ENCODE data around the gene CXCL14. TPM values are rescaled to one million over a fixed set of nuclear protein-coding genes. Genes with fewer than 3 reads are reported as not detected.

CXCL14 gene
- total and polyA plus RNA-seq, 2 donors from 2014 or later = 104 to 414 TPM

GRCh38 chr5:135565266-135565665 lies 13.5 kb downstream of the CXCL14 start:
- Histone ChIP-seq H3K36me3 (ENCODE audit: control insufficient read depth in 2 of 3, insufficient read depth in 3 of 3, low read length in 3 of 3) (no peaks in the 10 kb centered on the region), H3K4me1 (ENCODE audit: control insufficient read depth in 2 of 3, insufficient read depth in 2 of 3, low read depth in 1 of 3, low read length in 3 of 3) (peaks cover 2 to 25% (median 19%) of the 10 kb centered on the region in 3 donors), H3K27ac (ENCODE audit: low read depth in 2 of 2, low read length in 2 of 2) (no peak overlapping the region), H3K9ac (ENCODE audit: low read length in 3 of 3) (no peak overlapping the region), H3K27me3 (ENCODE audit: control insufficient read depth, insufficient read depth, low read length) (no peaks in the 10 kb centered on the region), H3K9me3 (ENCODE audit: control insufficient read depth in 2 of 3, insufficient read depth in 1 of 3, low read length in 3 of 3) (no peaks in the 10 kb centered on the region), H3K4me3 (ENCODE audit: low read length in 3 of 3) (no peak overlapping the region)
- TF ChIP-seq CTCF (IDR thresholded peaks at IDR 0.05; ENCODE audit: borderline replicate concordance, extremely low read depth, insufficient read depth) = no peak
- intact Hi-C loops (cut with DNase I) = no loop called here
- no peak for FAIRE-seq
- no peak for DNase-seq

DNA sequence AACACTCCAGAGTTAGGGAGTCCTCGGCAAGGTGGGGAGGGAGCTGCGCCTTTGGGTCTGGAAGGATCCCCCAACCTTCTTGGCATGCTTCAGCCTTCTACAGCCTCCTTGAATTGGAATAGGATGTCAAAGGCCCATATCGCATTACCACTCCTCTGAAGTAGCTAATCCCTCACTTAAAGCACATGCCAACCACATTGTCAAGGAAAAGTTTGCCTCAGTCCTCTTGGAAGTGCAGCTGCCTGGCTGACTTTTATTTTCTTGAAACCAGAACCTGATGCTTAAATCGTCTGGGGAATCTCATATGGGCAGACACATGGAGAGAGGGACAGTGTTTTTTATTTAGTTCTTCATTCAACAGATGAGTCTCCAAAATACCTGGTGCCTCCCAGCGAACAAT lies 14.5 kb downstream of the CXCL14 start:
- intact Hi-C loops (cut with DNase I) = no loop called here
- Histone ChIP-seq H3K27me3 (ENCODE audit: control insufficient read depth, insufficient read depth, low read length) (no peaks in the 10 kb centered on the region), H3K27ac (ENCODE audit: low read depth in 2 of 2, low read length in 2 of 2) (no peak overlapping the region), H3K9ac (ENCODE audit: low read length in 3 of 3) (no peak overlapping the region), H3K4me1 (ENCODE audit: control insufficient read depth in 2 of 3, insufficient read depth in 2 of 3, low read depth in 1 of 3, low read length in 3 of 3) (peaks cover 2 to 20% (median 15%) of the 10 kb centered on the region in 3 donors), H3K4me3 (ENCODE audit: low read length in 3 of 3) (no peak overlapping the region), H3K36me3 (ENCODE audit: control insufficient read depth in 2 of 3, insufficient read depth in 3 of 3, low read length in 3 of 3) (no peaks in the 10 kb centered on the region), H3K9me3 (ENCODE audit: control insufficient read depth in 2 of 3, insufficient read depth in 1 of 3, low read length in 3 of 3) (no peaks in the 10 kb centered on the region)
- FAIRE-seq = no peak
- DNase-seq = no peak
- TF ChIP-seq CTCF (IDR thresholded peaks at IDR 0.05; ENCODE audit: borderline replicate concordance, extremely low read depth, insufficient read depth) = no peak

GRCh38 chr5:135561266-135561665 lies 17.5 kb downstream of the CXCL14 start:
- H3K27me3 ChIP-seq (ENCODE audit: control insufficient read depth, insufficient read depth, low read length) = no peaks in the 10 kb centered on the region
- no peak for FAIRE-seq

More at GRCh38 chr5:135561266-135561665, 17.5 kb downstream of the CXCL14 start:
- no peak for TF ChIP-seq CTCF (IDR thresholded peaks at IDR 0.05; ENCODE audit: borderline replicate concordance, extremely low read depth, insufficient read depth)
- no peak for DNase-seq
- intact Hi-C loops (cut with DNase I) = no loop called here
- H3K27ac ChIP-seq (ENCODE audit: low read depth in 2 of 2, low read length in 2 of 2) = no peak overlapping the region
- H3K36me3 ChIP-seq (ENCODE audit: control insufficient read depth in 2 of 3, insufficient read depth in 3 of 3, low read length in 3 of 3) = no peaks in the 10 kb centered on the region
- no peak overlapping the region for H3K4me3 ChIP-seq (ENCODE audit: low read length in 3 of 3)
- H3K4me1 ChIP-seq (ENCODE audit: control insufficient read depth in 2 of 3, insufficient read depth in 2 of 3, low read depth in 1 of 3, low read length in 3 of 3) = peaks cover 2 to 6% (median 3%) of the 10 kb centered on the region in 3 donors
- H3K9me3 ChIP-seq (ENCODE audit: control insufficient read depth in 2 of 3, insufficient read depth in 1 of 3, low read length in 3 of 3) = no peaks in the 10 kb centered on the region
- no peak overlapping the region for H3K9ac ChIP-seq (ENCODE audit: low read length in 3 of 3)
